ENCODE data around the gene PPP1CC. TPM values are rescaled to one million over a fixed set of nuclear protein-coding genes. Genes with fewer than 3 reads are reported as not detected.
"Not testable (repeated sequence)": the region's sequence is repeated elsewhere in the genome, so short reads cannot be mapped to it uniquely, and the experiment has no call there.

Gene PPP1CC
- total RNA-seq, 1 donor from 2014 or later: 42.8 TPM

DNA sequence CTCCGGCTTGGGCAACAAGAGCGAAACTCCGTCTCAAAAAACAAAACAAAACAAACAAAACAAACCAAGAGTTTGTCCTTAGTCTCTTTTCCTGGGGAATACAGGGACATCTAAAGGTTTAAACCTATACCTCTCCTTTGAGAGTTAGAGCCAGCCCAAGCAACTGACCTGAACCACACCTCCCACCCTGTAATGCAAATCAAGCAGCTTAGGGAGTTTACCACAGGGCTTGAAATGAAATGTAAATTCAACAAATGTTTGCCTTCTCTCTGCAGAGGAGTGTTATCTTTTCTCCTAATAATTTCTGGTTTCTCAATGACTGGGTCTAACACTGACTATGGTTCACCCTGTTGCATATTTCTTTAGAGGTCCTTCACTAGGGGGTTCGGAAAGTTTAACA, 16.7 kb downstream of the PPP1CC start:
- ATAC-seq (no peak), DNase-seq (ENCODE audit: low spot score) (no peak)

DNA sequence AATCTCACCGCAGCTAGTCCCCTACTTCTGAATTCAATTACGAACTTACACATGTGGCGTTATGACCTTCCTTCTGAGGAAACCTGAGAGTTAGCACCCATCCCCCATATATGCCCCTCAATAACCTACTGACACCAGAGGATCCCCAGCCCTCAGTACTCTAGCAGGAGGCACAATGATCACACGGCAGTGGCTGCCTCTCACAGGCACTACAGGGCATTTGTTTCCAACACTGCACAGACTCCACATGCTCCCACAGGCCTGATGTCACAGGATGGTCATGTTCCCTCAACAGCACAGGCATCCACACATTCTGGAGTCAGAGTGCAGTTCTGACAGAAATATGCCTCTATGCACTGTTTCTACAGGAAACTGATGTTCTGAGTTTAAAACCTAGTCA, 17.4 kb downstream of the PPP1CC start:
- ATAC-seq: no peak
- no peak for DNase-seq (ENCODE audit: low spot score)

DNA sequence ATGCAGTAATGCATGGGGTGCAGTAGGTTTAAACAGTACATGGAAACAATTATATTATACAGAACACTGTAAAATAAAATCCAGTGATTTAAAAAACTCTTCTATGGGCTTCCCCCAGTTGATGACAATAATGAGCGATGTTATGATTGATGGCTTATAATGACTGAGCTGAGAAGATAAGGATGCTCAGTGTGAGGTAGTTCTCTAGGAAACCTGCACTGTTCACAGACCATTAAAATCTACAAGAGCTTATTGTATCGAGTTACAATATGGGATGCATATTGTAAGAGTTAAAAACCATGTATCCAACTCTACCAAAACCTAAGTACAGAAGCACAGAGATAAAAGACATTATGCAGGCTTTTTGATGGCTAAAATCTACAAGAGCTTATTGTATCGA, 19.8 kb downstream of the PPP1CC start:
- ATAC-seq; DNase-seq (ENCODE audit: low spot score): not testable (repeated sequence)

DNA sequence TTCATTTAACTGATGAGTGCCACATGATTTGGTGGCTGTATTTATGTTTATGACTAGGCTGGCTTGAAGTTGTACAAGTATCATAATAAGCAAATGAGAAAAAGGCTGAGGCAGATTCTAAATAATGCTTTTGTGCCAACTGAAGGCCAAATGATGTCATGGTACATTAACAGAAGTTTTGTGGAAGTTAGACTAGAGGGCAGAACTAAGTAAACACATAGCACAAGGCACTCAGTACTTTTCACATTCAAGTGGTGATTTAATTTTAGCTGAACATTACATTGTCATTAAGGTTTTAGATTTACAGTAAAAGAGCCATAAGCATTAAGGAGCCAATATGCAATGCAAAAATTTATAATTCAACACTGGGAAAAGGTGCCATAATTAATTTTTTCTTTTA, 21.1 kb downstream of the PPP1CC start:
- ATAC-seq: peak; percentile 52

DNA sequence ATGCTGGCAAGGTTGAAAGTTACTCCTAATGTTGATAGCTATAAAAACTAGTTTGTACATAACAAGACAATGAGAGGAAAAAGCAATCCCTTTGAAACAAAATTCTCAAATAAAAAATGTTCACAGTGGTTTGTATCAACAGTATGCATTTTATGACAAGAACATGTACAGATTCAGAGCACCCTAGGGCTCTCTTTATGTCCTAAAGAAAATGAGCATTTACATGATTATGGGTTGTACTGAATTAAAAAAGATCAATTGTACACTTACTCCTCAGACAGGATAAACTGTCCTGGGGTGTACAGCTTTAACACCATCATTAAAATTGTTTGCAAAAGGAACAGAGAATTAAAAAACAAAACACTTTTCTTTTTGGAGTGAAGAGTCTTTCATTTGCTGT, 22.2 kb downstream of the PPP1CC start:
- DNase-seq (ENCODE audit: low spot score) (no peak), ATAC-seq (no peak)

More for the DNA sequence above, 21.1 kb downstream of the PPP1CC start:
- DNase-seq (ENCODE audit: low spot score): no peak

DNA sequence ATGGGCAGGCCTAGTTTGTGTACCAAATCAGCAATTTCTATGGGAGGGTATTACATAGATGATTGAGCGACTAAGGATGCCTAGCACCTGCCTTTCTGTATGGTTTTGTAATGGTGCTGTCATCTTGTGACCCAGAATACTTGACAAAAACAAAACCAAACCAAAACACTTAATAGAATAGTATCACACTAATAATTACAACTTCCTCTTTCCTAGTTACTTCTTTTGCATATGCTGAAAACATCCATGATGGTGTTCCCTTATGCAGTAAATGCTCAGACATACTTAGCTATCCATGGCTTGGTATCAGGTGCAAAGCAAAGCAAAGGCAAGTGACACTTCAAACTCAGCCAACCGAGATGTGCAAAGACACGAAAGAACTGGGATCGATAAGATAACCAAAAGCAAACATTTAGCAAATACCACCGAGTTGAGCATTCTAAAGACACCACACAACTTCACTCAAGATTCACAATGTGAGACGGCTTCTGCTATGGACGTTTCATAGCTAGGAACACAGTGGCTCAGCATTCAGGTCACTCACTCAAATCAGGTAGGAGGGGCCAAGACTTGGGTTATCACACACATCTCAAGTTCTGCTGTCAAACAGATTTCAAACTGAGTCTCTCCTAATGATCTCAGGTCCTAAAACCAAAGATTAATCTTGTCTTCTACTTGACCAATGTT, 24.3 kb downstream of the PPP1CC start:
- ATAC-seq (no peak), DNase-seq (ENCODE audit: low spot score) (no peak)

DNA sequence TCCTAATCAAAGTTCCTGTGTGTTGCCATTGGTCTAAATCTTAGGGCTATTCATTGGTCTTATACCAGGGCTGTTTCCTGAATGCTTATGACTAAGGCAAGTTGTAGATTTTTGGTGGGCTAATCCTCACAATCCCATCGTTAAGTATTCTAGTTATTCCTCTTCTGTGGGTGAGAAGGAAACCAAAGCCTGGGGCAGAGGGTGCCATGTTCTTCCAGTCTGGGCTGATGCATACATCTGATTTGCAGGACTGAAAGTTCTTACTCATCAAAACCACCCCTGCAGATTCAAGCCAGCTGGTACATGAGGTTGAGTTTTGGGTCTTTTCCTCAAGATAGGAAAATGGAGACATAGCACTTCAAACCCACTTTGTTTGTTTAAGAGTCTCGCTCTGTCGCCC, 25.7 kb downstream of the PPP1CC start:
- DNase-seq (ENCODE audit: low spot score) (no peak), ATAC-seq (no peak)

DNA sequence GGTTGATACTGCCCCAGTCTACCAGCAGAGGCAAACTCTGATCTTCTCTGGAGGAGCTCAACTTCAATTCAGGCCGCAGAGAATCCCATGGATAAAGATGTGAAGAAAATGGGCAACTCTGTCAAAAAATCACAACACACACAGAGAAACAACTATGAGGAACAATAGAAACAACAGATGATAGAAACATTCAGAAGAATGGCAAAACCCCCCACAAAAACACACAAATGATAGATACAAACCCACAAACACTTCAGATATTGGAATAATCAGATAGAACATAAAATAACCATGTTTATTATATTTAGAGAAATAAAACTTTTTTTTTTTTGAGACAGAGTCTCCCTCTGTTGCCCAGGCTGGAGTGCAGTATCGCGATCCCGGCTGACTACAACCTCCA, 33.8 kb downstream of the PPP1CC start:
- ATAC-seq (no peak), DNase-seq (ENCODE audit: low spot score) (no peak)

DNA sequence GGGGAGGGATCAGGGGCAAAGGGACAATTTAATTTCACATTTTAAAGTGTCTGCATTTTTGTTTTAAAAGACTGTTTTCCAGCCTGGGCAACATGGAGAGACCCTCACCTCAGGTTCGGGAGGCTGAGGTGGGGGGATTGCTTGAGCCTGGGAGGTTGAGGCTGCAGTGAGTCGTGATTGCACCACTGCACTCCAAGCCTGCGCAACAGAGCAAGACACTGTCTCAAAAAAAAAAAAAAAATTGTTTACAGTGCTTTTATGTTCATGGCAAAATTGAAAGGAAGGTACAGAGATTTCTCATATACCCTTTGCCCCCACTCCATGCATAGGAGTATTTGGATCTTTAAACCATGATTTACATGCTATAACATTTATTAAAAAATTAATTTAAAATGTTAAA, 37.4 kb downstream of the PPP1CC start:
- DNase-seq (ENCODE audit: low spot score): no peak
- ATAC-seq: no peak

DNA sequence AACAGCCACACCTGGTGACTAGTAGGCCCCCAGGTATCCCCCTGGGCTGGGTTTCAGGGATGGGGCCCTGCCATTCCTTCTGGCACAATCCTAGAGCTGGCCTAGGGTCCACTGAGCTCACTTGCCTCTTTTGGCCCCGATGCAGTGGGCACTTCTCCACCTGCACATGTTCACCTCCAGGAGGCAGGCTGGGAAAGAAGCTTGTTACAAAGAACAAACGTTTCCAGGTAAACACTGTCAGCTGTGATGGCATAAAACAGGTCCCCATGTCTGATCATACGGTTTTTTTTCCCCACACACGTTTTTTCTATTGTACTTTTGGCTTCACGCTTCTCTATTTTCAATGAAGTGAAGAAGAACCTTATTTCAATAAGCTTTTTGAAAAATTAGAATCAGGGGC, 37.9 kb downstream of the PPP1CC start:
- ATAC-seq: peak; percentile 95
- DNase-seq (ENCODE audit: low spot score): no peak

DNA sequence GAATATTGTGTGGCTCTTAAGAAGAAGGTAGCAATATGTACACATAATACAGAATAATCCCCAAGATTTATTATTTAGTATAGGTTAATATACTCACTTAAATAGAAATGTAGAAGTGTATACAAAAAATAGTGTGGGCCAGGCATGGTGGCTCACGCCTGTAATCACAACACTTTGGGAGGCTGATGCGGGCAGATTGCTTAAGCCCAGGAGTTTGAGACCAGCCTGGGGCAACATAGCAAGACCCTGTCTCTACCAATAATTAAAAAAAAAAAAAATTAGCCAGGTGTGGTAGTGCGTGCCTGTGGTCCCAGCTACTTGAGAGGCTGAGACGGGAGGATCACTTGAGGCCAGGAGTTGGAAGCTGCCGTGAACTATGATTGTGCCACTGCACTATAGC, 38.5 kb downstream of the PPP1CC start:
- DNase-seq (ENCODE audit: low spot score) (no peak), ATAC-seq (no peak)

DNA sequence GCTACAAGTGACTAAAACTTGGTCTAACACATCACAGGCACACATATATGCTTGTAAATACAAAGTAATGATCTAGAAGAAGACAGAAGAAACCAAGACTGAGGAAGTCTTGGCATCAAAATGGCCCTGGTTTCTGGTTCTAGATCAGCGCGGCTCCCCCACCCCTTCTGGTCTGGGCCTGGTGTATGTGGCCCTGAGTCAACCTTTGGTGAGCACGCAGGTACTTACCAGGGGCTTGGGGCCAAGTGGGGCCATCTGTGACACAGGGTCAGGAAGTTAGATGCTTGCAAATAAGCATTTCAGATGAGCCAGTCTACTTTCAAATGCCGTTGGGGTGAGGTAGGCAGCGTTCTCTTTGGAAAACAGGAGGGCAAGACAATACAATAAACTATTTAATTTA, 40.6 kb downstream of the PPP1CC start:
- ATAC-seq (no peak), DNase-seq (ENCODE audit: low spot score) (no peak)

DNA sequence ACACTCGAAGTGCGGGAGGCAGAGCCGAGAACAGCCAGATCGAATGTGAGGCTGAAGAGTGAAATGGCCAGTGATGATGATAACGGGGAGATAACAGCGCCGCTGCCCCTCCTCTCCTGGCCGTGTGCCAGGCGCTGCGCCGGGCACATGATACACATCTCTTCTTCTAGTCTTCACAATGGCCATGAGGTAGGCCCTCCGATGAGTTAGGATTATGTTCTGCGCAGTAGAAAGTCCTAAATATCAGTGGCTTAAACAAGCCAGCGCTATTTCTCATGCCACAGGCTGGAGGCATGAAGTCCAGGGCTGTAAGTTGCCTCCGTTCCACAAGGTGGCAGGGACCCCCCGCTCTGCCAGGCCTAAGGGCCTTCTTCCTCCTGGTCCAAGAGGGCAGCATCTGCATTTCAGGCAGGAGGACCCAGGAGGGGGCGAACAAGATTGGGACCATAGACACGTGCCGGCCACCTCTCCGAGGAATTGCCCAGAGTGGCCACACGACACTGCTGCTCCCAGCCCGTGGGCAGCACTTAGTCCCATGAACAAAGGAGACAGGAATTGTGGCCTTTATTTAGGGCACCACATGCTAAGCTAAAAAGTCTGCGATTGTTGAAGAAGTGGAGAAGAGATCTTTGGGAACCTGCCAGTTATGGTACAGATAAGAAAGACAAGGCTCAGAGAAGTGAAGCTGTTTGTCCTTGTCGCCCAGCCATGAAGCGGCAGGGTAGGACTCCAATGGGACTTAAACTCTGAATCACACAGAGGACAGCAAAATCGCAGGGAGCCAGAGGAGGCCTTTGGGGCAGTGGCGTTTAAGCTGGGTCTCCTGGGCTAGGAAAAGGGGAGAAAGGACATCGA, 42.9 kb downstream of the PPP1CC start:
- no peak for DNase-seq (ENCODE audit: low spot score)
- ATAC-seq: no peak

DNA sequence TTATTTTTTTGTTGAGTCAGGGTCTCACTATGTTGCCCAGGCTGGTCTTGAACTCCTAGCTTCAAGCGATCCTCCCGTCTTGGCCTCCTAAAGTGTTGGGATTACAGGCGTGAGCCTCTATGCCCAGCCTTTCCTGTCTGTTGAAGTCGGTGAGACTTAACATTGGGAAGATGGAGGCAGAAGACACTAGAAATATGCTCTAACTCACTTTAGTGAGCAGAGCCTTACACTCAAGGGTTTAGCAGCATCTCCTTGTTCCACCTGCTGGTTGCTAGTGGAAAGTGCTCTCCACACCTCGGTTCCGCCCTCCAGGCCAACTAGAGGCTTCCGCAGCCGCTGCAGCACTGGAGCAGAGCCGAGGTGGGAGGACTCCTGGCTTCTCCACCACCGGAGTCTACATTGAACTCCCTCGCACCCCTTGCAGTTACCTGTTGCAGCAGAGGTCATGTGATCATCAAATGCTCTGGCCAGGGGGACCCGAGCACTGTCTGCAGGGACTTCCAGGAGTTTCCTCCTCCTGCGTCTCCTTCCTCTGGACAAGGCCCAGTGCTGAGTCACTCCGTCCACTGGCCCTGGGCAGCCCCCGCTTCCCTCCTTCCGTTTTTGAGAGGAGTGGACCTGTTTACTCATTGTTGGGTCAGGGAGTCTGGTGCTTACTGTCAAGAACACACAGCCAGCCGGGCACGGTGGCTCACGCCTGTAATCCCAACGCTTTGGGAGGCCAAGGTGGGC, 44.4 kb downstream of the PPP1CC start:
- peak; percentile 97 for ATAC-seq
- DNase-seq (ENCODE audit: low spot score): peak; percentile 80

DNA sequence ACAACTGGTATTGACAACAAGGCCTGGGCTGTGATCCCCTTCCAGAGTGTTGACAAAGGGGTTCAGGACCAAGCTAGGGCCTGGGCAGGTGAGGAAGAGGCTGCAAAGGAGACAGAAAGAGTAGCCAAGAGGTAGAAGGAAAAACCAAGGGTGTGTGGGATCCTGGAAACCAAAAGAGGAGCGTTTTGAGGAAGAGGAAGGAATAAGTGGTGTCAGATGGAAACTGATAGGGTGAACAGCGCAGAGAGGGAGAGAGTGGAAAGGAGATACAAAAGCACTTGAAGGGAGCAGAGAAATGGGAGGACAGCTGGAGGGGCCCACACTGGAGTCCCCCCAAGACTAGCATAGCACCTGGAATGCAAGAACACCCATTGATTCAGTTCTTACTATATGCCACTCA, 45.5 kb downstream of the PPP1CC start:
- no peak for ATAC-seq
- DNase-seq (ENCODE audit: low spot score): no peak

DNA sequence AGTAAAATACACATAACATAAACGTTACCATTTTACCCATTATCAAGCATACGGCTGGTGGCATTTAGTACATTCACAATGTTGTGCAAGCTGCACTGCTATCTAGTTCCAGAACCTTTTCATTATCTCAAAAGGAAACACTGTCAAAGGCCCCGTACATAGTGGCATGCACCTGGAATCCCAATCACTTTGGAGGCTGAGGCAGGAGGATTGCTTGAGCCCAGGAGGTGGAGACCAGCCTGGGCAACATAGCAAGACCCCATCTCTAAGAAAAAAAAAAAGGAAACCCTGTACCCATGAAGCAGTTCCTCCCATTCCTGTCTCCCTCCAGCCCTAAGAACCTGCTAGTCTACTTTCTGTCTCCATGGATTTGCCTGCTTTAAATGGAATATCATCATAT, 46.4 kb downstream of the PPP1CC start:
- DNase-seq (ENCODE audit: low spot score): no peak
- ATAC-seq: no peak

DNA sequence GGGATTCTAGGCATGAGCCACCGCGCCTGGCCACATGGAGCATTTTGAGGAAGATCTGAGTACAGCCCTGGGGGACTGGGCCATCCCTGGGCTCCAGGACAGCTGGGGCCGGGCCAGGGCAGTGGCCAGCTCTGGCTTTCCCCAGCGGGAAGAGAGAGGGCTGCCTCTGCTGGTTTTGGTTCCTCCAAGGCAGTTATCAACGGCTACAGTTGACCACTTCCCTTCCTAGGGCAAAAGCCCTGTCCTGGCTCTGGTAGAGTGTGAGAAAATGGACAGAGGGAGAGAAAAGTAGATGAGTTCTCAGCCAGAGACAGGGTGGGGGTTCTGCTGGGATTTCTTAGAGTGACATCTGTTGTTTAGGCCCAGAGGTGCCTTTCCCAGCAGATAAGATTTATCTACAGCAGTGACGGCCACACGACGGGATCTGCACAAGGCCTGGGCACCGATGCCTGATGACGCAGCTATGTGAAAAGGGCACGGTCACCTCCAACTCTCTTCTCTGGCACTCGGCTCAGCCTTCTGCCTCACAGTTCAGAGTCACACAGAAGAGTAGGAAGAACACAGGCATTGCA, 48.3 kb downstream of the PPP1CC start:
- no peak for DNase-seq (ENCODE audit: low spot score)
- ATAC-seq: peak; percentile 21

DNA sequence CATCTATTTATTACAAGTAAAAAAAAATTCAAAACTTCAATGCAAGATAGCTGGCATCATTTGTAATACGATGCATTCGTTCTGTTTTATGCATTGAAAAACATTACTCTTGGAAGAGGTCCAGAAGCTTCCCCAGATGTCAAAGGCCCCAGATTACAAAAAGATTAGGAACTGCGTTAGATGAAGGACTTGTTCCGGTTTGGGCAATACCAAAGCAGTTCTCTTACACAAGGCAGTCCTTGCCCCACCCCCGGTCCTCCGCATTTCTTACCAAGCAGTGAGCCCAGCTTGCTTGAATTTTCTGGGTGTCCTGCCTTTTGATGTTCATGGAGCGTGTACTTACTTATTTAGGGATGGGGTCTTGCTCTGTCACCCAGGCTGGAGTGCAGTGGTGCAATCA, 49.0 kb downstream of the PPP1CC start:
- DNase-seq (ENCODE audit: low spot score): no peak

DNA sequence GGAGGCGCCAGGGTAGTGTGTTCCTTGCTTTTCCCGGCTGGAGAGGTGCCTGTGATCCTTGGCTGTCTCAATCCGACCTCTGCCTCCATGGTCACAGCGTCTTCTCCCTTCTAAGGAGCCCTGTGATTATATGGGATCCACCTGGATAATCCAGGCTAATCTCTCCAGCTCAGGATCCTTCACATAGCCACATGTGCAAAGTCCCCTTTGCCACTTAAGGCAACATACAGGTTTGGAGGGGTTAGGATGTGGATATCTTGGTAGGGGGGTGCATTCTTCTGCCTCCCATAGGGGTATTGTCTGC, 52.6 kb downstream of the PPP1CC start:
- no peak for ATAC-seq
- DNase-seq (ENCODE audit: low spot score): no peak

More for the DNA sequence above, 49.0 kb downstream of the PPP1CC start:
- ATAC-seq: no peak

DNA sequence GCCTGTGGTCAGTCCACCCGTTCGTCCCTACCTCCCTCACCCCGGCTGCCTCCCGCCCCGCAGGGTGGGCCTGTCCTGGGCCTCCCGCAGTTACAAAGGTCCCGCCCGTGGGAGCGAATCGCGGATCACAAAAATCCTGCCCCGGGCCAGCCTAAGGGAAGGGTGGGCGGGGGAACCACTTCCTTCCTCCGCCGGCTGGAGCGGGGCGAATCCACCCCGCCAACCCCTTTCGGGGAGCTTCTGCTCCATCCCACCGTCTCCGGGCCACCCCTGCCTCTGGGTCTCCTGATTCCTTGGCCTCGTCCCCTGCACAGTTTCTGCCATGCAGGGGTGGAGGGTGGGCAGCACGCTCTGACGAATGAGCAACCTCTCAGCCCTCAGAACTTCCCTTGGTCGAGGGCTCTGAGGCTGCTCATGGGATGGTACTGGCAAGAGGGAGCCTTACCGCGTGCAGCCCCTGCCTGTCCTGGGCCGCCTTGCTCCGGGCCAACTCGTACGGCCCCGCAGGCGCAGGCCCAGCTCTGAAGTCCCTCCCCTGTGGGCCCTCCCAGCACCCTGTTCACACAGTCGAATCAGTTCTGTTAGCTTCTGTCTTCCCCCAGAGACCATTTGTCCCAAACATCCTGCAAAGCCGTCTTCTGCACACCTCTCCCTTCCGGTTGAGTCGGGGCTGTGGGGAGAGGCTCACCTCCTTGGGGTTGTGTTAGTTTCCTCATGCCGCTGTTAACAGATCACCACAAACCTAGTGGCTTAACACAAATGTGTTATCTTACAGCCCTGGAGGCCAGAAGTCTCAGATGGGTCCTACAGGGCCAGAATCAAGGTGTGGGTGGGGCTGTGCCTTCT, 53.2 kb downstream of the PPP1CC start:
- DNase-seq (ENCODE audit: low spot score) (no peak), ATAC-seq (peak; percentile 65)

All from left lobe of liver (tissue), 2 donors.